ENCODE data around the gene AGAP1. TPM values are rescaled to one million over a fixed set of nuclear protein-coding genes. Genes with fewer than 3 reads are reported as not detected.

The AGAP1 gene
- total RNA-seq, 1 donor from 2014 or later = 27.5 TPM

DNA sequence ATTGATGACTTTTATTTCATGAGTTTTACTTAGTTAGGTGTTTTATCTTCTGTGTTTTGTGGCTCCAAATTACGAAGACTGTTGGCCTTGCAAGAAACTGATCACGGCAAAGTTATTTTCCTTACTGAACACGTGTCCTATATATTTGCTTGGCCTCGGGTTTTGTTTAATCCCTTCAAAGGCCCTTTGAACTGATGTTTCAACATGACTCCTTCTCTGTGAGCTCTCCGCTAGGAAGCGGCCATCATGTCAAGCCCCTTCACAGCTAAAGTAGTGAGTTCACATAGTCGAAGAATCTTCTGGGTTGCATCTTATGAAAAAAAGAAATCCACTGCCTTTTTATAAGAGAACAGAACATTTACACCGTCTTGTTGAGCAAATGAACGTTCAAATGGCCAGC is 515.0 kb downstream of the AGAP1 start:
- DNase-seq = no peak

GRCh38 chr2:236010920-236011685 is 517.3 kb downstream of the AGAP1 start:
- DNase-seq = no peak

DNA sequence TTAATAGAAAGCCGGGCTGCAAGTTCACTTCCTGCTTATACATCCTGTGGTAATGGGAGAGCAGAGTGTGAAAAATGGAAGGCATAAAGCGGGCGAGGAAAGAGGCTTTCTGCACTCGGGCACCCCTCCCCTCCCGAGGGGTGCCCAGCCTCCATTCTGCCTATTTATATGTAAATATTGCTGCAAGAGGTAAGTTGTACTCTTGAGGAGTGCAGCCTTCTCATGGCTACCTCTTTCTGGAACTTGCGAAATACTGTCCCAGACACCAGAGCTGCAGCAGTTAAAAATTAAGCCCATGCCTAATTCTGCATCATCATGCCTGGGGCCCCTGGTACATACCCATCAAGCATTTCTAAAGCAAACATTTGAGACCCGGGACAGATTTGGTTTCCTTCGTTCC is 518.3 kb downstream of the AGAP1 start:
- DNase-seq = no peak

GRCh38 chr2:236014408-236015131 is 520.7 kb downstream of the AGAP1 start:
- no peak for DNase-seq

DNA sequence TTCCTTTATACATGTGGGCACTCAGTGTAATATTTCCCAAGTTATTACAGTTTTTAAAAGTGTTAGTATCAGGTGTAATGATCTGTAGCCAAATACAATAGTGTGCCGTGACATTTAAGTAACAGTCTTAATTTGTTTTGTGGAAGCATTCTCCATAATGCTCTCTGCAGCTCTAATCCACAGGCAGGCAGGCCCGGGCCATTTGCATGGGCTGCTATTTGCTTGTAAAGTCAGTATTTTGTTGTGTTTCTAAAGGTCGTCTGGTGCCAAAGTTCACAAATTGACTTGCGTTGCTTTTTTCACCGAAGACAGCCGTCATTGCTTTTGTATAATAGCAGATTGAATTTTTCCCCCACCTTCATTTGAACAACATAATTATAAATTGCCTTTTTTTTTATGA is 521.3 kb downstream of the AGAP1 start:
- no peak for DNase-seq

- no peak for DNase-seq
These were observed 522.7 kb downstream of the AGAP1 start for GRCh38 chr2:236016496-236016895.

DNA sequence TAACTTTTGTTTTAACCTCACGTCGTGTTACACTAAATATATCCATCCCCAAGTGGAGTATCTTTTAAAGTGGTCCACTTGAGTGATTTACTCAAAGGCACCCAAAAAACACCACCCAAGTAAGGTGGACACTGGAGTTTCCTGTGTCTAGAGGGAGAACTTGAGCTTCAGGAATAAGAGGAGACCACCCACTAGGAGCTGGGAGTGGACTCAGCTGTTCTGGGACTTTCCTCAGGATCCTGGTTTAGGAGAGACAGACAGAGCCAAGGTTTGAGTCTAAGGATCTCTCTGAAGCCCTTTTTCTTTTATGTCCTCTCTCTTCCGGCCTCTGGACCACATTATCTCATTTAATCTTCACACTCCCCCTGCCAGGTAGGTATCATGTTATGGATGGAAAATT is 523.6 kb downstream of the AGAP1 start:
- no peak for DNase-seq

DNA sequence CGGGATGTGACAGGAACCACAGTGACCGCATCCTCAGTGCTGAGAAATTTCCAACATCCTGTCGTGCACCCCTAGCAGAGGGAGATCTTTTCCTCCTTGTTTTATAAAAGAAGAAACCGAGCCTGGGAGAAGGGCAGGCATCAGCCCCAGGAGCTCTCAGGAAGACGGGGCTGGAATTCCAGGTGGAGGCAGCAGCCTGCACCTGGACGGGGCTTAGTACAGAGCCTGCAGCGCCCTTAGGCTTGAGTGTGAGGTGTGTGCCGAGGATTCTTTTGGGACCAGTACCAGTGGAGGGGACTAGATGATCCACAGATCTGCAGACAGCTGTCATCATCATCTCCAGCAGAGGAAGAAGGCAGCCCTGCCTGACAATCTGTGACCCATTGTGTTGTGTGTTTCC is 525.6 kb downstream of the AGAP1 start:
- DNase-seq = no peak

DNA sequence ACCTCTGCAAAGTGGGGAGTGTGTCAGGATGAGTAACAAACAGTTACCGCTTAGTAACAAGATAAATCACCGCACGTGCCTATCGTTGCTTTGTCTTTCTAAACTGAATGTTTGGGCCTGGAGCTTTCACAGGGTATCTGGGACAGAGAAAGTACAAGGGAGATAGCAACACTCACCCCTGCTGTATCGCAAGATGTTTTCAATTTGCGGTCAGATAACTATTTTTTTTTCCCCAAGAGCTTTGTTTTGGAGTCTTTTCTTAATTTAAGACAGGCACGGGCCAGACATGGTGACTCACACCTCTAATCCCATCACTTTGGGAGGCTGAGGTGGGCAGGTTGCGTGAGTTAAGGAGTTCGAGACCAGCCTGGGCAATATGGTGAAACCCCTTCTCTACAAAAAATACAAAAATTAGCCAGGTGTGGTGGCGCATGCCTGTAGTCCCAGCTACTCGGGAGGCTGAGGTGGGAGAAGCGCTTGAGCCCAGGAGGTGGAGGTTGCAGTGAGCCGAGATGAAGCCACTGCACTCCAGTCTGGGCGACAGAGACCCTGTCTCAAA is 527.7 kb downstream of the AGAP1 start:
- DNase-seq = no peak

- no peak for DNase-seq
These were observed 528.3 kb downstream of the AGAP1 start for GRCh38 chr2:236022128-236022527.

GRCh38 chr2:236025892-236026291 is 532.0 kb downstream of the AGAP1 start:
- DNase-seq = no peak

GRCh38 chr2:236026841-236027240 is 533.0 kb downstream of the AGAP1 start:
- DNase-seq = no peak

- DNase-seq = no peak
These were observed 534.2 kb downstream of the AGAP1 start for GRCh38 chr2:236028066-236028465.

DNA sequence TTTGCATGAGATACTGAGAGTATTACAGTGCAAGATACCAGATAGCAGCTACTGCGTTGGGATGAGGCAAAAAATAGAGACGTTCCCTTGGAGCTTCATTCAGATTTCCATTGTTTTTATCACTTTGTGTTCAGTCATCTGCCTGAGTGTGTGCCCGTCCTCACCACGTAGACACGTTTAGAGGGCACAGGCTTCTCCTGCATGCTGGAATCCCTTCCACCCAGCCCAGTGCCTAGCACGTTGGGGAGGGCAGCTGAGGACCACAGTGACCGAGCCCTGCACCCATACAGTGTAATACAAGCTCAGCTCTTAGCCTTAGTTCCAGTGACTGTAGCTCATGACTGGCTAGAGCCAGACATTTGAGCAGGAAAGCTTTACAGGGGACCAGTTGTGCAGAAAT is 539.6 kb downstream of the AGAP1 start:
- no peak for DNase-seq

- no peak for DNase-seq
These were observed 541.1 kb downstream of the AGAP1 start for GRCh38 chr2:236034974-236035373.

DNA sequence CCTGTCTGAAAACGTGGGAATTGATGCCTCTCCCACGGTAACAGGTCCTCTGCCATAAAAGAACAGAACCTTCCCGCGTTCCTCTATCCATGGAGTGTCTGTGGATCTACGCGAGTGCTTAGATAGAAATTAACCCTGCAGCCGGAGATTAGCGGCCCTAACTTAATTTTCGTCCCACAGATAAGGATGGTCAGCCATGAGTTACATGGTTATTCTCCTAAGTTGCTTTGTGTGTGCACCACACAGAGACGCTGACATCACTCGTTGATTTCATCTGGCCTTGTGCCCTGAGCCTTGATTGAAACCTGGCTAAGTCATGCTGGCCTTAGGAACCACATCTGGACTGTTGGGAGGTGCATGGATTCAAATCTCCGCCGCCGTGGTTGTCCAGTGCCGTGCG is 542.2 kb downstream of the AGAP1 start:
- DNase-seq = no peak

DNA sequence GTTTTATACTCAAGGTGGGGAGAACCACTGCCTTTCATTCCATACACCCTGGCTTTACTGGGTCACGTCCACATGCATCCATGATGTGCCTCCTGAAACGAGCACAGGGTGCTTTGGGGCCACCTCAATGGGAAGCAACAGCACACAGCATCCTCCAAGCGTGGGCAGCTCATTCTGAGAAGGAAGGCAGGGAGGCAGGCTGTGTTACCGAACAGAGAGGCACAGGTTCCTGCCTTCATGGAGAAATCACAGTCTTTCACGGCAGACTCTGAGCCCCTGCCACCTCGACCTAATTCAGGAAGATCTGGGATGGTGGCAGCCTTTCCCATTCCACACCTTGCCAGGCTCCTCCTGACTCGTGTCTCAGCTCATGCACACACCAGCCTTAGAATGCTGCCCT is 544.3 kb downstream of the AGAP1 start:
- no peak for DNase-seq

- DNase-seq = no peak
These were observed 546.9 kb downstream of the AGAP1 start for GRCh38 chr2:236040600-236041328.

DNA sequence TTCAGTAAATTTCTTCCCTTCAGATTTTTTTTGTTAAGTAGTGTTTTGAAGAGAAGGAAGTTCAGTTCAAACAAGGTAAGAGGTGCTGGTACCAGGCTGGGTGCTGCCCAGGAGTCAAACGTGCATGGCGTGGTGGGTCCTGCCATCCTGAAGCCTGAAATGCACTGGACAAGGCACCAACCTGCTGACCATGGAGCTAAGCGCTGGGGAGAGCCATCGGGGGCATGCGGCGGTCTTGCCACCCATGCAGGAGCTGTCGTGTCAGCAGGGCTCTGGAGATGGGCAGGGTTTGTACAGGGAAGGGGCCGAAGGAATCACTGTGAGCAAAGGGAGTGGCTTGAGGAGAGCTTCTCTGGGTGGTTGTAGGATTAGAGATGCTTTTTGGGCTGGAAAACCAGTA is 547.8 kb downstream of the AGAP1 start:
- no peak for DNase-seq

DNA sequence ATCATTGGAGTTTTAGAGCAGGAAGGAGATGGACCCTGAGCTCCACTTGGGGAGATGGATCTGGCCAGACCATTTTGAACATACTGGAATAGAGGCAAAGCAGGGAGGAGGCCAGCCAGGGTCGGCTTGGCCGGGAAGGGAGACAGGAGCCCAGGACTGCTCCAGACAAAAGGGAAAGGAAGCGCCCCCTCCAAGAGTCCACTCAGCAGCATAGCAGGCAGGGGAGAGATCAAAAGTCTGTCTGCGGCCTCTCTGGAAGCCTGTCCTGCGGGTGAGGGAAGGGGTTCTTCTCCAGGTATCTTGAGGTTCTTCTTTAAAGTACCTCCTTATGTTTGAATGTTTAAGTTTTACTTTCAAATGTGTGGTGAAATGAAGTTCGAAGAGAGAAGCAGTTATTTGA is 548.2 kb downstream of the AGAP1 start:
- no peak for DNase-seq

DNA sequence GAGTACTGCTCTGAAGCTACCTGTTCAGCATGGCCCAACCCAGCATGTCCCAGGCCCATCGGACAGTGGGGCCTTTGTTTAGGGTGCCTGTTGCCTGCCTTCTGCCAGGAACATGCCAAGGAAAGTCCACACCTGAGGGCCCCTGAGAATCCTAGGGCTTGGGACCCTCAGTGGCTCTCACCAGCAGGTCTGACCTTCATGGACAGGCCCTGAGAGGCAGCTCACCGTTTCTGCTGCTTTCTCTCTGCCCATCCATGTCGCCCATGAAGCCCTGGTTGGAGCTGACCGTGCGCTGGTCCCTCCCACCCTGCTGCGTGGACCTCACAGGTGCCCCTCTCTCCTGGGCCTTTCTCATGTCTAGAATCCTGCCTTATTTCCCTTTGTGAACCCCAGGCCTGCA is 550.3 kb downstream of the AGAP1 start:
- no peak for DNase-seq

DNA sequence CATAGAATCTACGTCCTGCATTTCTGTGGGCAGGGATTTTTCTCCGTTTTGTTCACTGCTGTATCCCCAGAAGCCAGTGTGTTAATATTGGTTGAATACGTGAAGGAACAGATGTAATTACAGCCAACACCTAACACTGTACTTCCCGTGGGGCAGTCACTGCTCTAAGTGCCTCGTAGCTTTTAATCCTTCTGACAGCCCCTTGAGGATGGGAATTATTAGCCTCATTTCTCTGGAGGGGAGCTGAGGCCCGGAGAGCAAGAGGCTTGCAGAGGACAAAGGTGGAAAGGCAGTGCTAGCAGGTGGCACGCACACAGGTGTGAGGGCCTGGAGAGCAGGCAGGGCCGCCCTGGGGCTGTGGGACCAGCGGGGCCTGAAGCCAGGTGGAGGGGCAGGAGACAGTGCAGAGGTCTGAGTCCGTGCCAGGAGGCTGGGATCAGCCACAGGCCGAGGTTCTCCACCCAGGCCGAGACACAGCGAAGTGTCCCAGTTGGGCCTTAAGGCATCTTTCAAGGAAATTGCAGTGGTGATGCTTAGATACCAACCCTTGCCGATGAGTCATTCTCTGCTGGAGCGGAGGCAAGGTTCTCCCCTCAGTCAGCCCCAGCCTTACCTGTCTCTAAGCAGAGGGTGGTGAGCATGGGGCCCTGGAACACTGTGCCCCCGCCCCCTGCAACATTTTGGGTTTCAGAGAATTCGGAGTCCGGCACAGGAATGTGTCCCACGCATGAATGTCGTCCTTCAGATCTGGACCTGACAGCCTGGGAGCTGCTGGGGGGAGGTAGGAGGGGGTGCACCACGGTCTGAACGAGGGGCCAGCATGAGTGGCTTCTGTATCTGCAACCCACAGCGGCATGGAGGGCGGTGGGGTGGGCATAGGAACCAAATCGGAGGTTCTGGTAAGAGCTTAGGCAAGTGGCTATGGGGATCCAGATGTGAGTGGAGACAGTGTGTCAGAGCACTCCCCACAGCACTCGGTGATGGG is 551.7 kb downstream of the AGAP1 start:
- no peak for DNase-seq
